WTC11 (cell line): ENCODE results near the gene FERMT3.

Source experiments
- TCF7 ChIP-seq: sonication (generic); formaldehyde crosslinking; IDR thresholded peaks from 2 replicates; pipeline ENCODE4 v1.8.0; 2022; ENCODE audit warnings: mild to moderate bottlenecking, low read depth, missing genetic modification reagents, moderate library complexity
- ZNF121 ChIP-seq: sonication (generic); formaldehyde crosslinking; IDR thresholded peaks from 2 replicates; pipeline ENCODE4 v1.8.0; 2023; ENCODE audit warnings: missing genetic modification reagents
- TF ChIP-seq, protein P1 (sequence below): fragments of 200-600 bp; IDR thresholded peaks from 2 replicates; pipeline ENCODE4 v1.8.0; 2022; ENCODE audit warnings: antibody characterized with exemption
- TF ChIP-seq, protein P2 (sequence below): sonication (generic); formaldehyde crosslinking; conservative IDR thresholded peaks from 2 replicates; pipeline ENCODE4 v1.8.1; 2022; ENCODE audit warnings: mild to moderate bottlenecking, missing genetic modification reagents

DNA sequence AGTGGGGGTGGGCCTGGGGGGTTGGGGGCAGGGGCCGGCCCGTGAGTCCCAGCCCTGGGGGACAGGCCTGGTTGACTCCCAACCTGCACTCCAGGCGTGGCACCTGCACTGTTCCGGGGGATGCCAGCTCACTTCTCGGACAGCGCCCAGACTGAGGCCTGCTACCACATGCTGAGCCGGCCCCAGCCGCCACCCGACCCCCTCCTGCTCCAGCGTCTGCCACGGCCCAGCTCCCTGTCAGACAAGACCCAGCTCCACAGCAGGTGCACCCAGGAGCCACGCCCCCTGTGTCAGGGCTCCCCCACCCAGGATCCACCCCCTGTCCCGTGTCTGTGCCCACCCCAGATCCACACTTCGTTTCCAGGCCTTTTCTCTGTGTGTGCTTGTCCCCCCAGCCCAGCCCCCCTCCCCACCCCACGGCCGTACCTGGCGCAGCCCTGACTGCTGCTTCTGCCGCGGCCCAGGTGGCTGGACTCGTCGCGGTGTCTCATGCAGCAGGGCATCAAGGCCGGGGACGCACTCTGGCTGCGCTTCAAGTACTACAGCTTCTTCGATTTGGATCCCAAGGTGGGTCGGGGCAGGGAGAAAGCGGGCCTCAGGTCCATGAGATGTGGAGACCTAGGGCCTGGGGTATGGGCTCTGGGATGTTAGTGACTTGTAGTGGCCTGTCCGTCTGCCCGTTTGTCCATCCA, 4.8 kb downstream of the FERMT3 start:
- TF ChIP-seq, protein P1, sequence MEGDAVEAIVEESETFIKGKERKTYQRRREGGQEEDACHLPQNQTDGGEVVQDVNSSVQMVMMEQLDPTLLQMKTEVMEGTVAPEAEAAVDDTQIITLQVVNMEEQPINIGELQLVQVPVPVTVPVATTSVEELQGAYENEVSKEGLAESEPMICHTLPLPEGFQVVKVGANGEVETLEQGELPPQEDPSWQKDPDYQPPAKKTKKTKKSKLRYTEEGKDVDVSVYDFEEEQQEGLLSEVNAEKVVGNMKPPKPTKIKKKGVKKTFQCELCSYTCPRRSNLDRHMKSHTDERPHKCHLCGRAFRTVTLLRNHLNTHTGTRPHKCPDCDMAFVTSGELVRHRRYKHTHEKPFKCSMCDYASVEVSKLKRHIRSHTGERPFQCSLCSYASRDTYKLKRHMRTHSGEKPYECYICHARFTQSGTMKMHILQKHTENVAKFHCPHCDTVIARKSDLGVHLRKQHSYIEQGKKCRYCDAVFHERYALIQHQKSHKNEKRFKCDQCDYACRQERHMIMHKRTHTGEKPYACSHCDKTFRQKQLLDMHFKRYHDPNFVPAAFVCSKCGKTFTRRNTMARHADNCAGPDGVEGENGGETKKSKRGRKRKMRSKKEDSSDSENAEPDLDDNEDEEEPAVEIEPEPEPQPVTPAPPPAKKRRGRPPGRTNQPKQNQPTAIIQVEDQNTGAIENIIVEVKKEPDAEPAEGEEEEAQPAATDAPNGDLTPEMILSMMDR = no peak
- TF ChIP-seq ZNF121 (CRISPR knock-in tag) (no peak), TCF7 (no peak)
- TF ChIP-seq, protein P2, sequence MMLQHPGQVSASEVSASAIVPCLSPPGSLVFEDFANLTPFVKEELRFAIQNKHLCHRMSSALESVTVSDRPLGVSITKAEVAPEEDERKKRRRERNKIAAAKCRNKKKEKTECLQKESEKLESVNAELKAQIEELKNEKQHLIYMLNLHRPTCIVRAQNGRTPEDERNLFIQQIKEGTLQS = no peak
